Glomerular endothelial cell (primary cell): ENCODE measurements around the gene ALPK3. TPM values are rescaled to one million over a fixed set of nuclear protein-coding genes. Genes with fewer than 3 reads are reported as not detected.

Experiments used
- DNase-seq: peaks from one replicate; pipeline ENCODE4 v3.0.0-alpha.2; 2011; ENCODE audit warnings: low read depth, low spot score; ENCODE audit errors: extremely low read depth
- total RNA-seq: library from RNA; depleted of rRNA; stranded (reverse); fragments of >200 nt; gene quantifications from 2 replicates; pipeline ENCODE4 v1.2.3, GENCODE V29; 2015

The ALPK3 gene
- total RNA-seq, 1 donor from 2014 or later = 91.5 TPM

GRCh38 chr15:84914909-84915605 is 97.9 kb downstream of the ALPK3 start:
- no peak for DNase-seq

- no peak for DNase-seq
These were observed 98.4 kb downstream of the ALPK3 start for GRCh38 chr15:84915606-84915958.

- DNase-seq = no peak
These were observed 100.3 kb downstream of the ALPK3 start for GRCh38 chr15:84917452-84917851.

- DNase-seq = no peak
These were observed 102.0 kb downstream of the ALPK3 start for GRCh38 chr15:84919106-84919667.

GRCh38 chr15:84921121-84921520 is 104.0 kb downstream of the ALPK3 start:
- no peak for DNase-seq

GRCh38 chr15:84922530-84922929 is 105.4 kb downstream of the ALPK3 start:
- DNase-seq = no peak

Other genes starting within 250 kb of the ALPK3 start
- 11.7 and 20.7 TPM in 2 replicates for gene ZSCAN2, start 216.3 kb upstream of the ALPK3 start, total RNA-seq
- gene WDR73, start 163.1 kb upstream of the ALPK3 start, total RNA-seq = 15.3 and 15.6 TPM in 2 replicates
- 6.1 TPM in 2 replicates for gene NMB, start 159.2 kb upstream of the ALPK3 start, total RNA-seq
- 138 and 173 TPM in 2 replicates for gene SEC11A, start 101.2 kb upstream of the ALPK3 start, total RNA-seq
- gene ZNF592, start 68.8 kb upstream of the ALPK3 start, total RNA-seq = 11.5 and 16.7 TPM in 2 replicates
- not detected in 2 replicates for gene SLC28A1, start 67.3 kb downstream of the ALPK3 start, total RNA-seq
- gene PDE8A, start 164.5 kb downstream of the ALPK3 start, total RNA-seq = 24.3 and 38.5 TPM in 2 replicates